Thyroid gland (tissue), 4 donors: ENCODE measurements around the gene RIOK3.
"Not testable (repeated sequence)": the region's sequence is repeated elsewhere in the genome, so short reads cannot be mapped to it uniquely, and the experiment has no call there.

Experiments used
- CTCF ChIP-seq, 6 experiments: fragments of 200-600 bp in 3 of 6; fragments of 450-650 bp in 3 of 6; sonication (generic) in 3 of 6; IDR thresholded peaks; one replicate each; pipeline ENCODE4 v1.5.1; 2016 to 2019; ENCODE audit warnings: antibody characterized with exemption in 6 of 6, mild to moderate bottlenecking in 2 of 6, inconsistent platforms in 1 of 6, moderate library complexity in 1 of 6
- POLR2A ChIP-seq, 2 donors: fragments of 450-650 bp; IDR thresholded peaks; one replicate each; pipeline ENCODE4 v1.6.1; 2017; ENCODE audit warnings: antibody characterized with exemption in 2 of 2, mild to moderate bottlenecking in 2 of 2, moderate library complexity in 1 of 2

GRCh38 chr18:23489586-23489985 is 36.5 kb downstream of the RIOK3 start:
- not testable (repeated sequence) for TF ChIP-seq POLR2A, CTCF (IDR thresholded peaks at IDR 0.05)
